CD14-positive monocyte (primary cell): Measurements from ENCODE around the gene DCTN1. TPM values are rescaled to one million over a fixed set of nuclear protein-coding genes. Genes with fewer than 3 reads are reported as not detected.

Experiments
- DNase-seq, 3 donors: peaks; one replicate each; pipeline ENCODE4 v3.0.0-alpha.2; 2011 to 2022
- H2AFZ ChIP-seq: 2 replicates; pipeline ENCODE4 v1.6.0; 2012; ENCODE audit warnings: mild to moderate bottlenecking, low read depth, low read length, inconsistent platforms; ENCODE audit not compliant: insufficient read depth, poor library complexity, severe bottlenecking
- H3K27ac ChIP-seq, 2 donors: 1 replicate in 1 of 2; 2 replicates in 1 of 2; pipeline ENCODE4 v1.5.1; 2012 to 2013; ENCODE audit warnings: low read length in 2 of 2, control low read depth in 1 of 2, inconsistent platforms in 1 of 2, low read depth in 1 of 2, mild to moderate bottlenecking in 1 of 2
- H3K27me3 ChIP-seq, 2 donors: one replicate each; pipeline versions ENCODE4 v1.6.0 to v1.6.1; 2011 to 2013; ENCODE audit warnings: low read length in 2 of 2; ENCODE audit not compliant: control insufficient read depth in 2 of 2, insufficient read depth in 2 of 2
- H3K36me3 ChIP-seq, 2 donors: replicated peaks in 1 of 2; 1 replicate in 1 of 2; 2 replicates in 1 of 2; pipeline versions ENCODE4 v1.5.1 to v1.6.1; 2012 to 2013; ENCODE audit warnings: low read length in 2 of 2, control low read depth in 1 of 2, inconsistent platforms in 1 of 2, mild to moderate bottlenecking in 1 of 2; ENCODE audit not compliant: insufficient read depth in 2 of 2, control insufficient read depth in 1 of 2
- H3K4me1 ChIP-seq, 2 donors: 1 replicate in 1 of 2; 2 replicates in 1 of 2; pipeline versions ENCODE4 v1.5.1 to v1.6.1; 2012 to 2013; ENCODE audit warnings: low read length in 2 of 2, control low read depth in 1 of 2, inconsistent platforms in 1 of 2, mild to moderate bottlenecking in 1 of 2, moderate library complexity in 1 of 2; ENCODE audit not compliant: insufficient read depth in 2 of 2, control insufficient read depth in 1 of 2
- H3K4me2 ChIP-seq: replicated peaks from 2 replicates; pipeline ENCODE3; 2012; ENCODE audit warnings: low read length, moderate library complexity, mild to moderate bottlenecking; ENCODE audit not compliant: poor library complexity, severe bottlenecking; ENCODE audit errors: extremely low read depth
- H3K4me3 ChIP-seq, 3 experiments: fragments of 200-600 bp in 1 of 3; sonication (generic) in 1 of 3; replicated peaks in 1 of 3; 1 replicate in 2 of 3; 2 replicates in 1 of 3; pipeline ENCODE4 v1.5.1; 2011 to 2013; ENCODE audit warnings: low read length in 3 of 3, mild to moderate bottlenecking in 3 of 3, control low read depth in 2 of 3, low read depth in 2 of 3, inconsistent platforms in 1 of 3, moderate library complexity in 1 of 3
- H3K79me2 ChIP-seq: 2 replicates; pipeline ENCODE4 v1.6.0; 2012; ENCODE audit warnings: mild to moderate bottlenecking, control low read depth, inconsistent platforms, low read length, moderate library complexity; ENCODE audit not compliant: insufficient read depth
- H3K9ac ChIP-seq: 2 replicates; pipeline ENCODE4 v1.6.0; 2017; ENCODE audit warnings: low read length, mild to moderate bottlenecking; ENCODE audit not compliant: insufficient read depth, poor library complexity, severe bottlenecking
- H3K9me3 ChIP-seq, 2 donors: replicated peaks in 1 of 2; 1 replicate in 1 of 2; 2 replicates in 1 of 2; pipeline versions ENCODE4 v1.5.1 to v1.6.1; 2012 to 2013; ENCODE audit warnings: low read length in 2 of 2, control low read depth in 1 of 2; ENCODE audit not compliant: control insufficient read depth in 1 of 2, insufficient read depth in 1 of 2
- H4K20me1 ChIP-seq: 2 replicates; pipeline ENCODE4 v1.6.0; 2012; ENCODE audit warnings: mild to moderate bottlenecking, low read length, control low read depth, moderate library complexity; ENCODE audit not compliant: insufficient read depth
- H3K27ac Mint-ChIP-seq, 7 donors: one replicate each; pipeline ENCODE4 v1.8.0; 2020; ENCODE audit warnings: mild to moderate bottlenecking in 7 of 7, mixed read lengths in 7 of 7, moderate library complexity in 6 of 7, inconsistent platforms in 2 of 7
- H3K27me3 Mint-ChIP-seq, 3 donors: one replicate each; pipeline ENCODE4 v1.8.0; 2021 to 2022; ENCODE audit warnings: low read depth in 3 of 3, mild to moderate bottlenecking in 3 of 3, mixed read lengths in 3 of 3, moderate library complexity in 3 of 3, inconsistent platforms in 1 of 3
- H3K36me3 Mint-ChIP-seq, 2 donors: one replicate each; pipeline ENCODE4 v1.8.0; 2020; ENCODE audit warnings: mixed read lengths in 2 of 2, inconsistent platforms in 1 of 2, mild to moderate bottlenecking in 1 of 2
- H3K4me1 Mint-ChIP-seq: one replicate; pipeline ENCODE4 v1.8.0; 2020; ENCODE audit warnings: mild to moderate bottlenecking, mixed read lengths
- H3K4me3 Mint-ChIP-seq, 2 donors: one replicate each; pipeline ENCODE4 v1.8.0; 2020; ENCODE audit warnings: mild to moderate bottlenecking in 2 of 2, mixed read lengths in 2 of 2, moderate library complexity in 1 of 2
- H3K9me3 Mint-ChIP-seq, 7 donors: one replicate each; pipeline ENCODE4 v1.8.0; 2020 to 2022; ENCODE audit warnings: mixed read lengths in 7 of 7, mild to moderate bottlenecking in 6 of 7, moderate library complexity in 6 of 7, inconsistent platforms in 2 of 7
- CTCF ChIP-seq: fragments of 200-600 bp; IDR thresholded peaks from one replicate; pipeline ENCODE4 v1.8.0; 2022; ENCODE audit warnings: antibody characterized with exemption, mild to moderate bottlenecking
- WGBS: methylation state at CpG from one replicate; pipeline ENCODE4 v1.1.5; 2013; ENCODE audit warnings: missing lambda C conversion rate; ENCODE audit not compliant: insufficient coverage; 5-methylcytosine and 5-hydroxymethylcytosine counted together
- intact Hi-C, 2 donors: fragments of 100-400 bp; cut with micrococcal nuclease; formaldehyde crosslinking; loops; one replicate each; pipeline versions ENCODE4 v1.15.0 to v1.15.1; 2023
- polyA plus RNA-seq, 3 donors: library from polyadenylated mRNA; depleted of rRNA in 1 of 3; unstranded in 2 of 3; stranded (reverse) in 1 of 3; fragments of 300-500 nt in 2 of 3; fragments of >200 nt in 1 of 3; fragmentation: Illumina TruSeq in 2 of 3; gene quantifications; 1 replicate in 2 of 3; 2 replicates in 1 of 3; pipeline ENCODE4 v1.2.3, GENCODE V29; 2012 to 2021

DCTN1 gene
- polyA plus RNA-seq, 3 donors = 27.7 to 45.5 (median 45.5) TPM

DNA sequence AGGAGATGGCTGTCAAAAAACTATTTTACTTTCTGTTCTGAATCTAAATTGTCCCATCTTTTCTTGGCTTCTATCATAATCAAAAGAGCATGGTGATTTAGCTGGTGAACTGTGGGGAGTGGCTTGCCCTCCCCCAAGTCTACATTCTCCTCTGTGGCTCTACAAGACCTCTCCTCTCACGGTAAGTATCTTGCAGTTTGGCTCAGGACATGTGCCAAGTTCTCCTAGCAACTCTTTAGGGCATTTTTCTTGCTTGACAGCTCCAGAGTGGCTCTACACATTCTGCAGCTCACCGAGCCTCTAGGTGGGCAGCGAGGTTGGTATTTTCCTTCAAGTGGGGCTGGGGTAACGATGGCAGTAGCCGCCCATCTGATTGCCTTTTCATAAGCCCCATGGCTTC, 66.0 kb downstream of the DCTN1 start:
- 97% methylated on average over 5 of the region's 5 CpGs for WGBS
- H3K4me1 ChIP-seq = no peaks in the 10 kb centered on the region
- no peak overlapping the region for H3K27ac Mint-ChIP-seq
- H3K27me3 ChIP-seq = no peaks in the 10 kb centered on the region
- H3K4me1 Mint-ChIP-seq = peaks cover 2% of the 10 kb centered on the region
- H3K36me3 Mint-ChIP-seq = no peaks in the 10 kb centered on the region
- H3K4me3 ChIP-seq = no peak overlapping the region
- no peaks in the 10 kb centered on the region for H3K27me3 Mint-ChIP-seq
- H3K4me2 ChIP-seq = no peak overlapping the region
- no peak overlapping the region for H3K27ac ChIP-seq
- intact Hi-C loops = no loop called here
- H3K4me3 Mint-ChIP-seq = no peak overlapping the region
- peaks cover 0 to 11% (median 3%) of the 10 kb centered on the region in 7 donors for H3K9me3 Mint-ChIP-seq
- no peaks in the 10 kb centered on the region for H4K20me1 ChIP-seq
- H3K36me3 ChIP-seq = no peaks in the 10 kb centered on the region
- no peak overlapping the region for H2AFZ ChIP-seq
- no peaks in the 10 kb centered on the region for H3K79me2 ChIP-seq
- TF ChIP-seq CTCF = no peak
- no peaks in the 10 kb centered on the region for H3K9me3 ChIP-seq
- DNase-seq = no peak
- no peak overlapping the region for H3K9ac ChIP-seq

GRCh38 chr2:74313497-74313896, 66.6 kb downstream of the DCTN1 start:
- TF ChIP-seq CTCF = no peak
- Mint-ChIP-seq H3K9me3 (peaks cover 0 to 11% (median 1%) of the 10 kb centered on the region in 7 donors), H3K4me1 (peaks cover 2% of the 10 kb centered on the region), H3K4me3 (no peak overlapping the region), H3K27me3 (no peaks in the 10 kb centered on the region), H3K27ac (no peak overlapping the region), H3K36me3 (no peaks in the 10 kb centered on the region)
- Histone ChIP-seq H3K4me1 (no peaks in the 10 kb centered on the region), H3K27ac (no peak overlapping the region), H3K4me2 (no peak overlapping the region), H3K9me3 (no peaks in the 10 kb centered on the region), H3K36me3 (no peaks in the 10 kb centered on the region), H2AFZ (no peak overlapping the region), H3K79me2 (no peaks in the 10 kb centered on the region), H3K4me3 (no peak overlapping the region), H3K27me3 (no peaks in the 10 kb centered on the region), H4K20me1 (no peaks in the 10 kb centered on the region), H3K9ac (no peak overlapping the region)
- WGBS = no CpG with 5 or more reads among the region's 2 CpGs
- intact Hi-C loops = no loop called here
- DNase-seq = no peak
